Stimulated activated naive B cell treated with anti-CD40 and anti-IgM and Interleukin-4, amounts not matched to agents 10 μg/mL and 1 μg/mL and 100 μg/mL, for 72 hours (primary cell): Measurements from ENCODE around the gene RAB6A.

ENCODE experiments used
- ATAC-seq, 2 donors: fragments of 150-1000 bp; cut with Tn5 transposase; replicated peaks; 2 replicates each; pipeline ENCODE4 v1.10.0; 2021; ENCODE audit warnings: moderate library complexity in 1 of 2
- DNase-seq: peaks from one replicate; pipeline ENCODE4 v3.0.0; 2021
- H3K27ac Mint-ChIP-seq: one replicate; pipeline ENCODE4 v1.8.0; 2022; ENCODE audit warnings: mild to moderate bottlenecking, mixed read lengths
- H3K27me3 Mint-ChIP-seq, 2 donors: one replicate each; pipeline ENCODE4 v1.8.0; 2022; ENCODE audit warnings: mixed read lengths in 2 of 2
- H3K36me3 Mint-ChIP-seq, 2 donors: one replicate each; pipeline ENCODE4 v1.8.0; 2022; ENCODE audit warnings: mixed read lengths in 2 of 2, mild to moderate bottlenecking in 1 of 2
- H3K4me1 Mint-ChIP-seq, 2 donors: one replicate each; pipeline ENCODE4 v1.8.0; 2022; ENCODE audit warnings: mixed read lengths in 2 of 2, mild to moderate bottlenecking in 1 of 2
- H3K4me3 Mint-ChIP-seq, 2 donors: one replicate each; pipeline ENCODE4 v1.8.0; 2022; ENCODE audit warnings: mild to moderate bottlenecking in 2 of 2, mixed read lengths in 2 of 2, moderate library complexity in 1 of 2
- H3K9me3 Mint-ChIP-seq, 2 donors: one replicate each; pipeline ENCODE4 v1.8.0; 2022; ENCODE audit warnings: mixed read lengths in 2 of 2, mild to moderate bottlenecking in 1 of 2

RAB6A gene

GRCh38 chr11:73629907-73630306 is 131.0 kb downstream of the RAB6A start:
- no peaks in the 10 kb centered on the region for H3K36me3 Mint-ChIP-seq
- H3K4me3 Mint-ChIP-seq = no peak overlapping the region
- H3K4me1 Mint-ChIP-seq = peaks cover 3 to 5% of the 10 kb centered on the region in 2 donors
- peaks cover 0 to 4% of the 10 kb centered on the region in 2 donors for H3K27me3 Mint-ChIP-seq
- ATAC-seq = no peak
- H3K27ac Mint-ChIP-seq = no peak overlapping the region
- no peaks in the 10 kb centered on the region for H3K9me3 Mint-ChIP-seq
- no peak for DNase-seq

GRCh38 chr11:73625696-73626318 is 135.1 kb downstream of the RAB6A start:
- H3K9me3 Mint-ChIP-seq = no peaks in the 10 kb centered on the region
- DNase-seq (peak; percentile 51), ATAC-seq (peak; percentile 86 to 88)
- no peak overlapping the region for H3K4me3 Mint-ChIP-seq
- peaks cover 21% of the 10 kb centered on the region in 2 donors for H3K27me3 Mint-ChIP-seq
- H3K4me1 Mint-ChIP-seq = peaks cover 7 to 23% of the 10 kb centered on the region in 2 donors
- H3K36me3 Mint-ChIP-seq = no peaks in the 10 kb centered on the region
- H3K27ac Mint-ChIP-seq = no peak overlapping the region
